ENCODE results near the gene GRAMD4.

GRCh38 chr22:46572911-46573780 lies 47.0 kb upstream of the GRAMD4 start:
- TF ChIP-seq CTCF (conservative IDR thresholded peaks at IDR 0.05 in 1 of 2, IDR thresholded peaks at IDR 0.05 in 1 of 2; ENCODE audit: extremely low read depth in 1 of 2, insufficient read depth in 1 of 2, low read depth in 1 of 2, low read length in 2 of 2) (no peak), EZH2 (IDR thresholded peaks at IDR 0.05; ENCODE audit: borderline replicate concordance, low read length) (no peak)

Measured in mammary epithelial cell (primary cell).